Measurements from ENCODE around the gene POU3F3. TPM values are rescaled to one million over a fixed set of nuclear protein-coding genes. Genes with fewer than 3 reads are reported as not detected.

The POU3F3 gene
- total RNA-seq (under 1 TPM in 5 of 9 donors, not detected in 4; 0.06 to 0.14 (median 0.08) TPM), polyA plus RNA-seq (under 1 TPM; 0.03 to 0.18 (median 0.16) TPM)
- long read RNA-seq, donor 1, result 0 reads
- long read RNA-seq, donor 2, result 0 reads
- long read RNA-seq, donor 3, result 0 reads
- long read RNA-seq, donor 4, result 0 reads
- long read RNA-seq, donor 5, result 0 reads
- long read RNA-seq, donor 6, result 0 reads
- long read RNA-seq, donor 7, result 0 reads
- long read RNA-seq, donor 8, result 0 reads
- long read RNA-seq, donor 9, result 0 reads
- long read RNA-seq, donor 10, result 0 reads

DNA sequence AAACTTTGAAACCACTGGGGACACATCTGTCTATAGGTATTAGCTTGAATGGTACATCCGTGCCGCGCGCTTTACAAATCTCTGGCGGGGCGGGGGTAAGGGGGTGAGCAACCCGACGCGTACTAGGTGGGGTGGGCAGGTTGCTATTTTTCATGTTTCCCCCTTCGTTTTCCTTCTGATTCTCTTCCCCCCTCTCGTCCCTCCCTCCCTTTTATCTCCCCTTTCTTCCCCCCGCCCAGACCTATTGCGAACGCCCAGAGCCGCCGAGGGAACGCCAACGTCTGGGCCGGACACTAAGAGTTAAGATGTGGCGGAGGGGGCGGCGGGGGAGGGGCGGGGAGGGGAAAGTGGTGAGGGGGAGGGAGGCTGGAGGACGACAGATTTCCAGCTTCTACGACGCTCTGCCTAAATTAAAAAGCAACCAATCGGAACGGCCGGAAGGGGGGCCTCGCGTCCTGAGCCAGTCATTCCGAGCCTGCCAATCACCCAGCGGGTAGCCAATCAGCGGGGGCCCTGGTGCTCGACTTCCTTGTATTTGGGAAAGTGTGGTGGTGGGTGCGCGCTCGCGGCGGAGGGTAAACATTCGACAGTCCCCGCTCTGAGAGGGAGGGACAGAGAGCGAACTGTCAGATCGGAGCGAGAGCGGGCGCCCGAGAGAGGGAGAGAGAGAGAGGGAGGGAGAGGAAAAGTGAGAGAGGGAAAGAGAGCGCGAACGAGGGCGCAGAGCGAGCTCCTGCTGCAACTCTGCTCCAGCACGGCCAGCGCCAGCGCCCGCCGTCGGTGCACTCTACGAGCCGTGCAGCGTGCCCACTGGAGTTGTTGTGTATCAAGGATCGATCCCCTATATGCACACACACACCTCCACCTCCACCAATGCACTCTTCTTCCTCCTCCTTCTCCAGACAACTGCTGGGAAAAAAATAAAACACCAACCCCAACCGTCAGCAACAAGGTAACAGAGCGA lies at the start of gene POU3F3:
Gene POU3F3, plus strand, starts transcription at position 582 of the 964 bp plus-strand sequence. CDS start 1,396 bp downstream, outside the sequence.
- peak within 1 kb of the TSS in 1 of 5 donors; percentile 13 for H3K27ac ChIP-seq
- DNase-seq, result peak in 4 of 7 donors; percentile 34 to 65 (median 36)

DNA sequence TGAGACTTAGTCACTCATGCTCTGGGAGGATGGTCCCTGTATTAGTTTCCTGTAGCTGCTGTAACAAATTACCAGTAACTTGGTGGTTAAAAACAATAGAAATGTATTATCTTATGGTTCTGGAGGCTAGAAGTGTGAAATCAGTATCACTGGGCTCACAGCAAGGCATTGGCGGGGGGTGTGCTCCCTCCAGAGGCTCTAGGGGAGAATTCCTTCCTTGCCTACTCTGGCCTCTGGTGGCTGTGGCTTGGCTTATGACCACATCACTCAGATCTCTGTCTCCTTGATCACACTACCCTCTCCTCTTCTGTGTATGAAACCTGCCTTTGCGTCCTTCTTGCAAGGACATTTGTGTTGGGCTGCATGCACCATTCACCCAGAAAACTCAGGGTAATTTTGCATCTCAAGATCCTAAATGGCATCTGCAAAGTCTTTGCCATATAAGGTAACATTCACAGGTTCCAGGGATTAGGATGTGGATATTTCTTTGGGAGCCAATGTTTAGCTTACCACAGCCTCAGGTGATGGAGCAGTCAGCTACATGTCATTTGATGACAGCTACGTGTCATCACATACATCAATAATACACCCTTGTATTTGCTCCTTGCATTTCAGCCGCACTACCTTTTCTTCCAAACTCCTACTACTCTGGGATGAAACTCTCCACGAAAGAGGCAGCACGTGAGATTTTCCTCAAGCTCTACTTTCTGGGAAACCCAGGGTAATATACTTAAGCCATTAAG lies 49.6 kb upstream of the POU3F3 start:
- no peak for TF ChIP-seq POLR2A (IDR thresholded peaks at IDR 0.05)
- TF ChIP-seq, protein P1, sequence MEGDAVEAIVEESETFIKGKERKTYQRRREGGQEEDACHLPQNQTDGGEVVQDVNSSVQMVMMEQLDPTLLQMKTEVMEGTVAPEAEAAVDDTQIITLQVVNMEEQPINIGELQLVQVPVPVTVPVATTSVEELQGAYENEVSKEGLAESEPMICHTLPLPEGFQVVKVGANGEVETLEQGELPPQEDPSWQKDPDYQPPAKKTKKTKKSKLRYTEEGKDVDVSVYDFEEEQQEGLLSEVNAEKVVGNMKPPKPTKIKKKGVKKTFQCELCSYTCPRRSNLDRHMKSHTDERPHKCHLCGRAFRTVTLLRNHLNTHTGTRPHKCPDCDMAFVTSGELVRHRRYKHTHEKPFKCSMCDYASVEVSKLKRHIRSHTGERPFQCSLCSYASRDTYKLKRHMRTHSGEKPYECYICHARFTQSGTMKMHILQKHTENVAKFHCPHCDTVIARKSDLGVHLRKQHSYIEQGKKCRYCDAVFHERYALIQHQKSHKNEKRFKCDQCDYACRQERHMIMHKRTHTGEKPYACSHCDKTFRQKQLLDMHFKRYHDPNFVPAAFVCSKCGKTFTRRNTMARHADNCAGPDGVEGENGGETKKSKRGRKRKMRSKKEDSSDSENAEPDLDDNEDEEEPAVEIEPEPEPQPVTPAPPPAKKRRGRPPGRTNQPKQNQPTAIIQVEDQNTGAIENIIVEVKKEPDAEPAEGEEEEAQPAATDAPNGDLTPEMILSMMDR (IDR thresholded peaks at IDR 0.05), result no peak
- WGBS, 4 donors, result 73 to 87% (median 80%) methylated on average over 6 of the region's 6 CpGs
- Histone ChIP-seq H3K27ac (no peak overlapping the region), H3K4me1 (replicated peaks in 1 of 2) (no peaks in the 10 kb centered on the region), H3K36me3 (replicated peaks in 1 of 2) (no peaks in the 10 kb centered on the region), H3K9me3 (replicated peaks in 1 of 3) (no peaks in the 10 kb centered on the region), H3K27me3 (no peaks in the 10 kb centered on the region), H3K4me3 (no peak overlapping the region)
- DNase-seq, result no peak
- intact Hi-C loops (cut with DNase I), result no loop called here

More for the DNA sequence above, at the start of gene POU3F3:
- intact Hi-C loops (cut with DNase I), result no loop called here
- peak within 1 kb of the TSS in 1 of 4 donors; percentile 42 for H3K4me3 ChIP-seq
- peaks cover 81% of the 10 kb centered on the region for H3K27me3 ChIP-seq
- 3 to 5% (median 3%) methylated on average over 60 to 65 of the region's 65 CpGs for WGBS, 4 donors
- no peaks in the 10 kb centered on the region for H3K36me3 ChIP-seq (replicated peaks in 1 of 2)
- H3K9me3 ChIP-seq (replicated peaks in 1 of 3), result no peaks in the 10 kb centered on the region
- H3K4me1 ChIP-seq (replicated peaks in 1 of 2), result peaks cover 0 to 34% of the 10 kb centered on the region in 2 donors
- no peak for TF ChIP-seq POLR2A (IDR thresholded peaks at IDR 0.05)
- TF ChIP-seq, protein P1 (IDR thresholded peaks at IDR 0.05), result no peak

DNA sequence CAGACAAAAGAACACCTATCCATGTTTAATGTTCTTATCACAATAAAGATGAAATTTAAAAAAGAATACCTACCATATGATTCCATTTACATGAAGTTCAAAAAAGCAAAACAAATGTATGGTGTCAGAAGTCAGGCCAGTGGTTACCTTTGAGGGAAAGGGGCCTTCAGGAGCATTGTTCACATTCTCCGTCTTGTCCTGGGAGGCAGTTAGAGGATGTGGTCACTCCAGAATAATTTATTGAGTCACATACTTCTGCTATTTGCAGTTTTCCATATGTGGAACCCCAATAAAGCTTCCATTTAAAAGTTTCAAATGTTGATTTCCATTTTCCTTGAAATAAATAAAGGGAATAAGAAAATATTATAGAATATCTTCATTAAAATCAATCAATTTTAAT lies 41.6 kb upstream of the POU3F3 start:
- TF ChIP-seq, protein P1 (IDR thresholded peaks at IDR 0.05), result no peak
- no peak for TF ChIP-seq POLR2A (IDR thresholded peaks at IDR 0.05)
- no peaks in the 10 kb centered on the region for H3K9me3 ChIP-seq (replicated peaks in 1 of 3)
- intact Hi-C loops (cut with DNase I), result no loop called here
- 35 to 48% (median 41%) methylated on average over 1 of the region's 1 CpG for WGBS, 4 donors
- H3K27ac ChIP-seq, result no peak overlapping the region
- no peaks in the 10 kb centered on the region for H3K36me3 ChIP-seq (replicated peaks in 1 of 2)
- H3K4me1 ChIP-seq (replicated peaks in 1 of 2), result no peaks in the 10 kb centered on the region
- H3K4me3 ChIP-seq, result no peak overlapping the region
- no peaks in the 10 kb centered on the region for H3K27me3 ChIP-seq
- no peak for DNase-seq

DNA sequence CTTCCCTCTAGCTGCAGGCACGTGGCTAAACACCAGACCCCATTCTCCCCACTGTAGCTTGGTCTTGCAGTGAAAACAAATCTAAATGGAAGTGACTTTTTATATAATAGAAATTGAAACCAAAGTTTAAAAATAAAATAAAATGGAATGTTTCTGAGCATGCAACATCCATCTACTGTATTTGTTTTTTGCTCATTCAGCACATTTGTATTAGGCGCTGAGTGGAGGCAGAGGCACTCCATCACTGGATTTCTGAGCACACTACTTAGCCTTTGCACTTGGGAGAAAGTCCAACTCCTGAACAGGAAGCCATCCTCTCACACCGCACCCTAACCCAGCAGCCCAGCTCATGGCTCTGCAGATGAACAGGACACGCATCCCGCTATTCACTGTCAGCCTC lies 37.8 kb upstream of the POU3F3 start:
- intact Hi-C loops (cut with DNase I), result no loop called here
- no peaks in the 10 kb centered on the region for H3K36me3 ChIP-seq (replicated peaks in 1 of 2)
- no peaks in the 10 kb centered on the region for H3K9me3 ChIP-seq (replicated peaks in 1 of 3)
- DNase-seq, result no peak
- 74 to 85% (median 77%) methylated on average over 5 of the region's 5 CpGs for WGBS, 4 donors
- H3K27me3 ChIP-seq, result no peaks in the 10 kb centered on the region
- no peak overlapping the region for H3K27ac ChIP-seq
- TF ChIP-seq, protein P1 (IDR thresholded peaks at IDR 0.05), result no peak
- TF ChIP-seq POLR2A (IDR thresholded peaks at IDR 0.05), result no peak
- no peak overlapping the region for H3K4me3 ChIP-seq
- no peaks in the 10 kb centered on the region for H3K4me1 ChIP-seq (replicated peaks in 1 of 2)

Data from adrenal gland (tissue), 19 donors.